PFSK-1 (cell line): Measurements from ENCODE around the gene PPFIBP2.

Experiments
- FOXP2 ChIP-seq: optimal IDR thresholded peaks from 2 replicates; pipeline ENCODE3; 2011; ENCODE audit warnings: borderline replicate concordance, control low read depth, inconsistent platforms; ENCODE audit not compliant: insufficient read depth; ENCODE audit errors: extremely low read length, extremely low read depth
- POLR2AphosphoS5 ChIP-seq: IDR thresholded peaks from 2 replicates; pipeline ENCODE4 v1.6.1; 2012; ENCODE audit warnings: low read depth, mild to moderate bottlenecking, control low read depth, low read length, moderate library complexity
- REST ChIP-seq, 2 experiments: IDR thresholded peaks; 2 replicates each; pipeline versions ENCODE4 v1.6.1 to v1.8.0; 2011 to 2012; ENCODE audit warnings: low read depth in 2 of 2, low read length in 2 of 2, control low read depth in 1 of 2, inconsistent platforms in 1 of 2, mild to moderate bottlenecking in 1 of 2, moderate library complexity in 1 of 2; ENCODE audit not compliant: insufficient read depth in 1 of 2
- SIN3A ChIP-seq: IDR thresholded peaks from 2 replicates; pipeline ENCODE4 v1.6.1; 2012; ENCODE audit warnings: mild to moderate bottlenecking, low read length, moderate library complexity, borderline replicate concordance; ENCODE audit not compliant: insufficient read depth
- TAF1 ChIP-seq: IDR thresholded peaks from 2 replicates; pipeline ENCODE4 v1.6.1; 2012; ENCODE audit warnings: low read length, control low read depth, borderline replicate concordance; ENCODE audit not compliant: insufficient read depth

Gene PPFIBP2

DNA sequence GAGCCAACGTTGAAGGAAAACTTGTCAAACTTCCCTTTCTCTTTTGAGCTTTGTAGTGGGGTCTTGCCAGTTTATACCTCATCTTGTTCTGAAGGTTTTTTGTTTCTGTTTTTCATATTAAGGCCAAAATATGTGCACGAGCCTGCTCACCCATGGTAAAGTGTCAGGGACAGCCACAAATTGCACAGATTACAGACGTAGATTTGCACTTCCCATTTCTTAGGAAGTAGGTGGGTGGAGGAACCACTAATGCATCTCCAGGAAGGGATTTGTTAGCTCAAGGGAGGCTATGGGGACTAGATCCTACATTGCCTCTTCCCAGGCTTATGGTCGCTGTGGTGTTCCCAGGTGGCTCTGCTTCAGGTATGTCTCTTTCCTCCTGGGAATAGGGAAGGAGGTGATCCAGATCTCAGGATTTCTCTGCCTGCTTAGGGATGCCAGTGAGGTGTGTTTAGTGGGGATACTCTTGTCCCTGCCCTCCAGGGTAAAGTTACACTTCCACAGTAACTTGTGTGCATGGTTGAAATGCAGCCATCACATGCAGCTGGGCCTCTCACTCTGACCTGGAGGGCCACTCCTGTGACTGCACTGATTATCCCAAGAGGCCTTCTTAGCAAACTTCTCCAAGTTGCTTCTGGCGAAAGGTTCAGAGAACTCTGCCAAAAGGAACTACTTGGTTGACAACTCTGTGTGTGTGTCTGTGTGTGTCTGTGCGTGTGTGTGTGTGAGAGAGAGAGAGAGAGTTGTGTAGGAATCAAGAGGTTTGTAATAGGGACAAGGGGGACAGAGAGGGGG, 9.8 kb downstream of the PPFIBP2 start:
- TF ChIP-seq POLR2AphosphoS5 = no peak
- no peak for TF ChIP-seq FOXP2
- no peak for TF ChIP-seq TAF1
- no peak for TF ChIP-seq REST (IDR thresholded peaks at IDR 0.05; ENCODE audit: insufficient read depth in 1 of 2, low read depth in 2 of 2, low read length in 2 of 2)
- no peak for TF ChIP-seq SIN3A

- TF ChIP-seq REST (IDR thresholded peaks at IDR 0.05; ENCODE audit: insufficient read depth in 1 of 2, low read depth in 2 of 2, low read length in 2 of 2) = no peak
- TF ChIP-seq FOXP2 = no peak
- no peak for TF ChIP-seq SIN3A
- TF ChIP-seq TAF1 = no peak
- TF ChIP-seq POLR2AphosphoS5 = no peak
Observed at GRCh38 chr11:7524462-7525235, 10.8 kb downstream of the PPFIBP2 start.

GRCh38 chr11:7525424-7525823, 11.6 kb downstream of the PPFIBP2 start:
- TF ChIP-seq SIN3A (no peak), FOXP2 (no peak), TAF1 (no peak), REST (IDR thresholded peaks at IDR 0.05; ENCODE audit: insufficient read depth in 1 of 2, low read depth in 2 of 2, low read length in 2 of 2) (no peak)

- no peak for TF ChIP-seq TAF1
- TF ChIP-seq POLR2AphosphoS5 = no peak
- no peak for TF ChIP-seq REST (IDR thresholded peaks at IDR 0.05; ENCODE audit: insufficient read depth in 1 of 2, low read depth in 2 of 2, low read length in 2 of 2)
- TF ChIP-seq SIN3A = no peak
- TF ChIP-seq FOXP2 = no peak
Observed at GRCh38 chr11:7527029-7527428, 13.2 kb downstream of the PPFIBP2 start.
